ENCODE results near the gene CDK9. TPM values are rescaled to one million over a fixed set of nuclear protein-coding genes. Genes with fewer than 3 reads are reported as not detected.

Gene CDK9
- total RNA-seq, 1 experiment from 2014 or later, result 37.3 TPM

DNA sequence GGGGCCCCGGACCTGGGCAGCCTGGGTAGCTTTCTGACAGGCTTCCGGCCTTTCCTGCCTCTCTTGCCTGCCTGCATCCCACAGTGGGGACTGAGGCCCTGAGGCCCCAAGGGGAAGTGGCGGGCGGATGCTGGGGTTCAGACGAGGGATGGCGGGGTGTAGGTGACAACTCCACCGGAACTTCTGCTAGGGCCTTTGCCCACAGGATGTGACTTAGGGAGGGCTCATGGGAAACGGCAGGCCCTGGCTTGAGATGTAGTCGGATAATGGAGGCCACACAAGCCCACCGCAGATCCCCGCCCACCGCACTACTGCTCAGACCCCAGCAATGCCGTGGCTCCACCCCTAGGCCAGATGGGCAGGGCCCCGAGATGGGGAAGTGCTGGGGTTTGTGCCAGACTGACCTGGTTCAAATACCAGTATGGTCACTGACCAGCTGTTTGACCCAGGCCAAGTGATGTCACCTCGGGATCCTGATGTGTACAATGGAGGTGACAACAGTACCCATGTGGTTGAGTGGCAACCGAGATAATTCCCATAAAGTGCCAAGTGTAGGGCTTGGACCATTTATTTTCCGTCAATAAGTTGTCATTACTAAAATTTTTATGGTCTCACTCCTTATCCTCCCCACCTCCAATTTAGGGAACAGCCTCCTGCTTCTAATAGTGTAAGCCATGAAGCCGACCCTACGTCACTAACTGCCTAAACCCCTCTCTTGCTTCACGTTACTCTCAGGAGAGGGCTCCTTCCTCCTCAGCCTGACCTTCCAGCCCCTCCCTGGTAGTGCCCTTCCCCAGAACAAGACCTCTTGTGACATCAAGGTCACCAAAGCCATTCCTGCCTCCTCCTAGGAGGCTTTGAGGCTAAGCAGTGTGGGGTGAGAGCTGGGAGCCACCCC, 2.5 kb upstream of the CDK9 start:
- Histone ChIP-seq H3K4me2 (ENCODE audit: low read length) (no peak overlapping the region), H2AFZ (ENCODE audit: low read length) (no peak overlapping the region), H3K36me3 (ENCODE audit: low read depth, low read length) (peaks cover 19% of the 10 kb centered on the region), H3K27ac (ENCODE audit: low read length) (no peak overlapping the region), H3K9me3 (ENCODE audit: low read length) (no peaks in the 10 kb centered on the region), H3K27me3 (ENCODE audit: low read length) (no peaks in the 10 kb centered on the region), H3K9ac (ENCODE audit: low read length) (no peak overlapping the region), H3K79me2 (ENCODE audit: low read length) (peaks cover 25% of the 10 kb centered on the region), H4K20me1 (ENCODE audit: low read length) (peaks cover 20% of the 10 kb centered on the region), H3F3A (ENCODE audit: low read length, unreplicated experiment) (no peaks in the 10 kb centered on the region), H3K4me1 (ENCODE audit: insufficient read depth, low read length) (peaks cover 10% of the 10 kb centered on the region), H3K9me2 (replicated peaks; ENCODE audit: low read length) (no peaks in the 10 kb centered on the region), H3K4me3 (ENCODE audit: low read length) (no peak overlapping the region)
- ATAC-seq, result no peak
- TF ChIP-seq, protein P1, sequence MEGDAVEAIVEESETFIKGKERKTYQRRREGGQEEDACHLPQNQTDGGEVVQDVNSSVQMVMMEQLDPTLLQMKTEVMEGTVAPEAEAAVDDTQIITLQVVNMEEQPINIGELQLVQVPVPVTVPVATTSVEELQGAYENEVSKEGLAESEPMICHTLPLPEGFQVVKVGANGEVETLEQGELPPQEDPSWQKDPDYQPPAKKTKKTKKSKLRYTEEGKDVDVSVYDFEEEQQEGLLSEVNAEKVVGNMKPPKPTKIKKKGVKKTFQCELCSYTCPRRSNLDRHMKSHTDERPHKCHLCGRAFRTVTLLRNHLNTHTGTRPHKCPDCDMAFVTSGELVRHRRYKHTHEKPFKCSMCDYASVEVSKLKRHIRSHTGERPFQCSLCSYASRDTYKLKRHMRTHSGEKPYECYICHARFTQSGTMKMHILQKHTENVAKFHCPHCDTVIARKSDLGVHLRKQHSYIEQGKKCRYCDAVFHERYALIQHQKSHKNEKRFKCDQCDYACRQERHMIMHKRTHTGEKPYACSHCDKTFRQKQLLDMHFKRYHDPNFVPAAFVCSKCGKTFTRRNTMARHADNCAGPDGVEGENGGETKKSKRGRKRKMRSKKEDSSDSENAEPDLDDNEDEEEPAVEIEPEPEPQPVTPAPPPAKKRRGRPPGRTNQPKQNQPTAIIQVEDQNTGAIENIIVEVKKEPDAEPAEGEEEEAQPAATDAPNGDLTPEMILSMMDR (conservative IDR thresholded peaks at IDR 0.05; ENCODE audit: low read depth, low read length), result no peak
- TF ChIP-seq EZH2phosphoT487 (IDR thresholded peaks at IDR 0.05; ENCODE audit: borderline replicate concordance, low read length), result no peak
- TF ChIP-seq EZH2 (IDR thresholded peaks at IDR 0.05; ENCODE audit: low read length, unreplicated experiment), result no peak
- intact Hi-C loops (cut with micrococcal nuclease), result no loop called here
- ChIA-PET CTCF (no interaction called here), POLR2A (ENCODE audit: unreplicated experiment) (no interaction called here)
- no TSS peak for BruUV-seq (replicated peaks)
- no peak for DNase-seq

- H3K79me2 ChIP-seq (ENCODE audit: low read length), result peaks cover 42% of the 10 kb centered on the region
- ChIA-PET POLR2A (ENCODE audit: unreplicated experiment) (interaction anchor here (0.5 to 0.7 kb wide), 4 partner anchors 14 to 329 kb away, joined by 3 to 8 read pairs (median 4); partner anchors contain the start of gene STXBP1), CTCF (interaction anchor here (0.6 to 1.3 kb wide), 3 partner anchors 50 to 201 kb away, joined by 4 to 11 read pairs (median 6); partner anchors contain the start of gene TOR2A)
- H3K36me3 ChIP-seq (ENCODE audit: low read depth, low read length), result peaks cover 37% of the 10 kb centered on the region
- peak overlapping the region; percentile 75 for H3K4me2 ChIP-seq (ENCODE audit: low read length)
- H2AFZ ChIP-seq (ENCODE audit: low read length), result peak overlapping the region; percentile 71
- H3K9me3 ChIP-seq (ENCODE audit: low read length), result no peaks in the 10 kb centered on the region
- peaks cover 10% of the 10 kb centered on the region for H3K4me1 ChIP-seq (ENCODE audit: insufficient read depth, low read length)
- intact Hi-C loops (cut with micrococcal nuclease), result loop anchor here (1.0 kb wide), 1 partner anchor 50 kb away; the partner anchor contains the start of gene TOR2A
- TF ChIP-seq EZH2phosphoT487 (IDR thresholded peaks at IDR 0.05; ENCODE audit: borderline replicate concordance, low read length) (no peak), EZH2 (IDR thresholded peaks at IDR 0.05; ENCODE audit: low read length, unreplicated experiment) (no peak)
- TF ChIP-seq, protein P1 (conservative IDR thresholded peaks at IDR 0.05; ENCODE audit: low read depth, low read length), result peak; percentile 69
- ATAC-seq, result peak; percentile 64
- peak overlapping the region; percentile 81 for H3K4me3 ChIP-seq (ENCODE audit: low read length)
- no peaks in the 10 kb centered on the region for H3K27me3 ChIP-seq (ENCODE audit: low read length)
- peaks cover 32% of the 10 kb centered on the region for H4K20me1 ChIP-seq (ENCODE audit: low read length)
- no peak overlapping the region; the same call in 1 of the 2 replicates for H3K9ac ChIP-seq (ENCODE audit: low read length)
- no TSS peak for BruUV-seq (replicated peaks)
- no peaks in the 10 kb centered on the region for H3F3A ChIP-seq (ENCODE audit: low read length, unreplicated experiment)
- DNase-seq, result peak; percentile 75
- H3K9me2 ChIP-seq (replicated peaks; ENCODE audit: low read length), result no peaks in the 10 kb centered on the region
- no peak overlapping the region for H3K27ac ChIP-seq (ENCODE audit: low read length)
These were observed 556 bp upstream of the CDK9 start for GRCh38 chr9:127785023-127785932.

Data from PC-3 (cell line).